Fibroblast of lung (primary cell): Measurements from ENCODE around the gene ADAM33.

Experiments
- EZH2 ChIP-seq: IDR thresholded peaks from 2 replicates; pipeline ENCODE4 v1.5.1; 2012; ENCODE audit warnings: low read length, control low read depth, mild to moderate bottlenecking; ENCODE audit errors: missing control alignments
- TF ChIP-seq, protein P1 (sequence below), 2 donors: IDR thresholded peaks in 1 of 2; conservative IDR thresholded peaks in 1 of 2; 1 replicate in 1 of 2; 2 replicates in 1 of 2; pipeline ENCODE4 v1.5.1; 2011 to 2012; ENCODE audit warnings: low read length in 2 of 2, control low read depth in 1 of 2, inconsistent platforms in 1 of 2, low read depth in 1 of 2, mild to moderate bottlenecking in 1 of 2

DNA sequence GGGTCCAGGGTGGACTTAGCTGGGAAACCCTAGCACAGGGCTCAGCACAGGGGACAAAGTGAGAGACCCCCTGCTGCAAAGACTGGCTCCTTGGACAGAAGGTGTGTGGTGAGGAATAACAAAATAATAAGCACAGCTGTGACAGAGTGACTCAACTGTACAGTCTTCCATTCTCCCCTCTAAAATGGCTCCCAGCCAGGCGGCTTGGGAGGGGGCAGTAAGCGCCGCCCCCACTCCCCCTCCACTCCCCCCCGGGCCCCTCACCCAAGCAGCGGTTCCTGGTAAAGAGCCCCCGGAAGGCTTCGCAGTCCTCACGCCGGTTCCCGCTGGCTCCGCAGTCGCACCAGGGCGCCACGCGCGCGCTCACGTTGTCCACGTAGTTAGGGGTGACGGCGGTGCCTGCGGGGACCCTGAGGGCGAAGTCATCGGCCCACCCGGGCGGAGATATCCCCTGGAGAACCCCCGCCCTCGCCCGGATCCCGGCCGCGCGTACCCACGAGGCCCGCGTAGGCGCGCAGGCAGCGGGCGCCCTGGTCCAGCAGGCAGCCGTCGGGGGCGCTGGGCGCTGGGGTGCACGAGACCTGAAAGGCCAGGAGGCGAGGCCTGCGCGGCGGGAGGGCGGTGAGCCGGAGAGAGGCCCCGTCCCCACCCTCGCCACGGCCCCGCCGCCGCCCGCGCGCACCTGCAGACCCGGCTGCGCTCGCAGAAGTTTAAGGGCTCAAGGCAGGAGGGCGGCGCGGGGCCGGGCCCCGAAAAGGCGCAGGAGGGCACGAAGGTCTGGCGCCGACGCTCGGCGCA, 21.3 kb downstream of the ADAM33 start:
- TF ChIP-seq, protein P1, sequence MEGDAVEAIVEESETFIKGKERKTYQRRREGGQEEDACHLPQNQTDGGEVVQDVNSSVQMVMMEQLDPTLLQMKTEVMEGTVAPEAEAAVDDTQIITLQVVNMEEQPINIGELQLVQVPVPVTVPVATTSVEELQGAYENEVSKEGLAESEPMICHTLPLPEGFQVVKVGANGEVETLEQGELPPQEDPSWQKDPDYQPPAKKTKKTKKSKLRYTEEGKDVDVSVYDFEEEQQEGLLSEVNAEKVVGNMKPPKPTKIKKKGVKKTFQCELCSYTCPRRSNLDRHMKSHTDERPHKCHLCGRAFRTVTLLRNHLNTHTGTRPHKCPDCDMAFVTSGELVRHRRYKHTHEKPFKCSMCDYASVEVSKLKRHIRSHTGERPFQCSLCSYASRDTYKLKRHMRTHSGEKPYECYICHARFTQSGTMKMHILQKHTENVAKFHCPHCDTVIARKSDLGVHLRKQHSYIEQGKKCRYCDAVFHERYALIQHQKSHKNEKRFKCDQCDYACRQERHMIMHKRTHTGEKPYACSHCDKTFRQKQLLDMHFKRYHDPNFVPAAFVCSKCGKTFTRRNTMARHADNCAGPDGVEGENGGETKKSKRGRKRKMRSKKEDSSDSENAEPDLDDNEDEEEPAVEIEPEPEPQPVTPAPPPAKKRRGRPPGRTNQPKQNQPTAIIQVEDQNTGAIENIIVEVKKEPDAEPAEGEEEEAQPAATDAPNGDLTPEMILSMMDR (conservative IDR thresholded peaks at IDR 0.05 in 1 of 2, IDR thresholded peaks at IDR 0.05 in 1 of 2; ENCODE audit: low read depth in 1 of 2, low read length in 2 of 2): no peak
- no peak for TF ChIP-seq EZH2
